ENCODE data around the gene C1QTNF12. TPM values are rescaled to one million over a fixed set of nuclear protein-coding genes. Genes with fewer than 3 reads are reported as not detected.

C1QTNF12 gene
- total and polyA plus RNA-seq, 2 donors (not counting 3 experiments of a cell fraction or from before 2014, with no cell fraction given), result 1.0 to 1.9 TPM

DNA sequence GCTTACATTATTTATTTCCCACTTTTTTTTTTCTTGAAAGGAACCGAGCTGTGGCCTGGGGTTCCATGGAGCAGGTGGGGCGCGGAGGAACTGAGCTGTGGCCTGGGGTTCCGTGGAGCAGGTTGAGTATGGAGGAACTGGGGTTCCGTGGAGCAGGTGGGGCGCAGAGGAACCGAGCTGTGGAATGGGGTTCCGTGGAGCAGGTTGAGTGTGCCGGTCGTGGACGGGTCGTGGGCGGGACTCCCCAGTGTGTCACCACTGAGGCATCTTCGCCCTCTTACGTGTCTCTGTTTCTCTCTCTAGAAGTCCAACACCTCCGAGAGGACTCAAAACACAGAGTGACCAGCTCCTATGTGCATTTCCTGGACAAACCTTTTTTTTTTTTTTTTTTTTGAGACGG, 32.5 kb upstream of the C1QTNF12 start:
- Histone ChIP-seq H3K9me3 (replicated peaks; ENCODE audit: control insufficient read depth, insufficient read depth, low read length) (no peaks in the 10 kb centered on the region), H3K4me2 (ENCODE audit: insufficient read depth, low read length) (no peak overlapping the region), H3K9me1 (replicated peaks; ENCODE audit: control insufficient read depth, extremely low read depth, insufficient read depth, low read length) (no peaks in the 10 kb centered on the region), H3K27me3 (ENCODE audit: control insufficient read depth in 2 of 2, insufficient read depth in 2 of 2, low read length in 2 of 2) (no peaks in the 10 kb centered on the region), H3K9ac (replicated peaks; ENCODE audit: extremely low read depth, insufficient read depth, low read length) (no peak overlapping the region), H3K4me3 (replicated peaks in 1 of 3; ENCODE audit: insufficient read depth in 1 of 3, low read depth in 1 of 3, low read length in 3 of 3) (no peak overlapping the region), H2AFZ (ENCODE audit: low read depth, low read length) (no peak overlapping the region), H4K20me1 (replicated peaks; ENCODE audit: control insufficient read depth, extremely low read depth, insufficient read depth, low read length) (no peaks in the 10 kb centered on the region), H3K36me3 (ENCODE audit: control insufficient read depth in 2 of 2, extremely low read depth in 1 of 2, insufficient read depth in 2 of 2, low read length in 2 of 2) (no peaks in the 10 kb centered on the region), H3K79me2 (ENCODE audit: control insufficient read depth, insufficient read depth, low read length) (no peaks in the 10 kb centered on the region), H3K27ac (ENCODE audit: insufficient read depth, low read depth, low read length) (no peak overlapping the region), H3K4me1 (ENCODE audit: control insufficient read depth, extremely low read depth, insufficient read depth, low read length) (peaks cover 8% of the 10 kb centered on the region)
- TF ChIP-seq, protein P1, sequence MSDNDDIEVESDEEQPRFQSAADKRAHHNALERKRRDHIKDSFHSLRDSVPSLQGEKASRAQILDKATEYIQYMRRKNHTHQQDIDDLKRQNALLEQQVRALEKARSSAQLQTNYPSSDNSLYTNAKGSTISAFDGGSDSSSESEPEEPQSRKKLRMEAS (IDR thresholded peaks at IDR 0.05; ENCODE audit: insufficient read depth, insufficient read length), result no peak
- TF ChIP-seq FOS (IDR thresholded peaks at IDR 0.05; ENCODE audit: borderline replicate concordance, insufficient read depth, low read length) (no peak), EZH2 (IDR thresholded peaks at IDR 0.05; ENCODE audit: borderline replicate concordance, low read depth, low read length, severe bottlenecking) (no peak), POLR2AphosphoS5 (IDR thresholded peaks at IDR 0.05; ENCODE audit: insufficient read depth, low read depth, low read length) (no peak), MYC (IDR thresholded peaks at IDR 0.05; ENCODE audit: low read depth, low read length) (no peak), POLR2A (IDR thresholded peaks at IDR 0.05; ENCODE audit: low read depth, low read length) (no peak), JUN (IDR thresholded peaks at IDR 0.05; ENCODE audit: borderline replicate concordance, insufficient read depth, insufficient read length, low read depth) (no peak), GATA2 (IDR thresholded peaks at IDR 0.05; ENCODE audit: insufficient read depth, insufficient read length, low read depth, low read length) (no peak)
- TF ChIP-seq, protein P2, sequence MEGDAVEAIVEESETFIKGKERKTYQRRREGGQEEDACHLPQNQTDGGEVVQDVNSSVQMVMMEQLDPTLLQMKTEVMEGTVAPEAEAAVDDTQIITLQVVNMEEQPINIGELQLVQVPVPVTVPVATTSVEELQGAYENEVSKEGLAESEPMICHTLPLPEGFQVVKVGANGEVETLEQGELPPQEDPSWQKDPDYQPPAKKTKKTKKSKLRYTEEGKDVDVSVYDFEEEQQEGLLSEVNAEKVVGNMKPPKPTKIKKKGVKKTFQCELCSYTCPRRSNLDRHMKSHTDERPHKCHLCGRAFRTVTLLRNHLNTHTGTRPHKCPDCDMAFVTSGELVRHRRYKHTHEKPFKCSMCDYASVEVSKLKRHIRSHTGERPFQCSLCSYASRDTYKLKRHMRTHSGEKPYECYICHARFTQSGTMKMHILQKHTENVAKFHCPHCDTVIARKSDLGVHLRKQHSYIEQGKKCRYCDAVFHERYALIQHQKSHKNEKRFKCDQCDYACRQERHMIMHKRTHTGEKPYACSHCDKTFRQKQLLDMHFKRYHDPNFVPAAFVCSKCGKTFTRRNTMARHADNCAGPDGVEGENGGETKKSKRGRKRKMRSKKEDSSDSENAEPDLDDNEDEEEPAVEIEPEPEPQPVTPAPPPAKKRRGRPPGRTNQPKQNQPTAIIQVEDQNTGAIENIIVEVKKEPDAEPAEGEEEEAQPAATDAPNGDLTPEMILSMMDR (IDR thresholded peaks at IDR 0.05; ENCODE audit: extremely low read depth in 1 of 2, insufficient read depth in 1 of 2, low read depth in 1 of 2, low read length in 2 of 2), result no peak
- CTCF ChIA-PET, result interaction anchor here (1.3 to 1.4 kb wide), 2 partner anchors 11 to 13 kb away, joined by 4 to 7 read pairs; no protein-coding TSS in a partner anchor
- no TSS peak for BruUV-seq (replicated peaks)
- POLR2A ChIA-PET, result no interaction called here
- DNase-seq (ENCODE audit: low read depth, low spot score) (no peak), FAIRE-seq (no peak)
- dilution Hi-C loops (cut with MboI; ENCODE audit: extremely low pct_ligation_motif_present, low sequenced_read_pairs) (no loop called here), intact Hi-C loops (cut with micrococcal nuclease) (no loop called here)
